ENCODE measurements around the gene RCAN2.

RCAN2 gene

GRCh38 chr6:46203391-46204177 is 287.7 kb downstream of the RCAN2 start:
- no peak for DNase-seq

- no peak for DNase-seq
These were observed 289.5 kb downstream of the RCAN2 start for GRCh38 chr6:46201702-46202101.

GRCh38 chr6:46199387-46199786 is 291.9 kb downstream of the RCAN2 start:
- DNase-seq: no peak

GRCh38 chr6:46191961-46192360 is 299.3 kb downstream of the RCAN2 start:
- DNase-seq: no peak

GRCh38 chr6:46190889-46191288 is 300.4 kb downstream of the RCAN2 start:
- DNase-seq: no peak

- DNase-seq: no peak
These were observed 301.5 kb downstream of the RCAN2 start for GRCh38 chr6:46189726-46190125.

DNA sequence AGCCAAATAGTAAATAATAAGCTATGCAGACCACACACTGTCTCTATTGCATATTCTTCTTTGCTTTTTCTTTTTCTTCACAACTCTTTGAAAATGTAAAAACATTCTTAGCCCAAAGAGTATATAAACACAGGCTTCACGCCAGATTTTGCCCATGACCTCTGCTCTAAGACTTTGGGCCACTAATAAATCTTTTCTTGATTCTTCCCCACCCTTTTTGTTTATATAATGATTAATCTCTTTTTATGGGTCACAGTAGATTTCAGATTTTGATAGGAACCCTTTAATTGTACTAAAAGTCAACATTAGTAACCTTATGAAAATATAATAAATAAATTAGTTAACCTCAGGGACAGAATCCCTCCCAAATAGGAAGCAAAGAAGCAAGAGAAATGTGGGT is 304.7 kb downstream of the RCAN2 start:
- DNase-seq: no peak

DNA sequence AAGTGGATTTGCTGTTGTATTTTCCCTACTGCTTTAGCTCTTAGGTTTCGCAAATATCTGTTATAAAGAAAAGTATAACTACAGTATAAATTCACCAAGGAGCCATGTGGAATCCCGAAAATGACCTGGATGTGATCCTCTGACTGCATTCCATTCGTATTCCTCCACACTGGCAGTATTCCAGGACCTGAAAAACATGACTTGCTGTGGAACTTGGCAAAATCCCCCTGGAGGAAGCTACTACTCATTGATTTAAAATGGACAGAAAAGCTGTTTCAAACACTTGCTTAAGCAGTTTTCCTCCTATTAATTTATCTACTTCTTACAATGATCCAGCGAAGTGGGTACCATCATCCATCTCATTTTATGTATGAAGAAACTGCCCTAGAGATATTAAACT is 307.1 kb downstream of the RCAN2 start:
- no peak for DNase-seq

DNA sequence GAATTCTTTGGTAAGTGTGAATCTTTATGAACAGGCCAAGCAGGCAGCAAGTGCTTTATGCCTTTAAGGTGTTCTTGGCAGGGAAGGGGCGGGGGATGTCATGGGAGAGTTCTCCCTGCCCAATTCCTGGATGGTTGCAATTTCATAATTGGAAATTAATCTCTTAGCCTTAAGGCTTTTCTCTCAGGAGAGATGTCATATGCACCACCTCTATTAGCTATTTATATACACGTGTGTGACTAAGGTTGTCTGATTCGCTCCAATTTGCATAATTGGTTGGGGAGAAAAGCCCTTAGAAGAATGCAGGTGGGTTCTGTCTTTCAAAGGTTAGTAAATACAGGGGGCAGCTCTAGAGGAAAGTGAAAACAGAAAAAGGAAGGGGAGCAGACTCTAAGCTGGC is 315.3 kb downstream of the RCAN2 start:
- no peak for DNase-seq

- no peak for DNase-seq
These were observed 315.8 kb downstream of the RCAN2 start for GRCh38 chr6:46175446-46175845.

DNA sequence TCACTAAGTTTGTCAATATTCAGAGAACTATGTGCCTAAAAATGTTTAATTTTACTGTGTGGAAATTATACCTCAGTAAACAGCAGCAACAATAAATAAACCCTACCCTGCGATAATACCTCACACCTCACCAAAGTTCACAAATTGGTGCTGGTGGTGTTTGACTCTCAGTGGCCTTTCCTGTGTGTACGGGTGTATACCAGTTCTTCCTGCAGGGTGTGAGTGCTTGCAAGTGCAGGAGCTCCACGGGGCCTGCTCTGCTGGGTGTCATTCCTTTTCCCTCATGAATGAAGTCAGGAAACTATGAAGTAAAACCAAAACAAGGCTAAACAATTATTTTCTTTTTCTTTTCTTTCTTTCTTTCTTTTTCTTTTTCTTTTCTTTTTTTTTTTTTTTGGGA is 316.3 kb downstream of the RCAN2 start:
- peak; percentile 27 for DNase-seq

GRCh38 chr6:46172176-46172575 is 319.1 kb downstream of the RCAN2 start:
- DNase-seq: no peak
